ENCODE results near the gene CCDC51. TPM values are rescaled to one million over a fixed set of nuclear protein-coding genes. Genes with fewer than 3 reads are reported as not detected.

Gene CCDC51
- total RNA-seq, 1 donor from 2014 or later: 55.3 TPM

DNA sequence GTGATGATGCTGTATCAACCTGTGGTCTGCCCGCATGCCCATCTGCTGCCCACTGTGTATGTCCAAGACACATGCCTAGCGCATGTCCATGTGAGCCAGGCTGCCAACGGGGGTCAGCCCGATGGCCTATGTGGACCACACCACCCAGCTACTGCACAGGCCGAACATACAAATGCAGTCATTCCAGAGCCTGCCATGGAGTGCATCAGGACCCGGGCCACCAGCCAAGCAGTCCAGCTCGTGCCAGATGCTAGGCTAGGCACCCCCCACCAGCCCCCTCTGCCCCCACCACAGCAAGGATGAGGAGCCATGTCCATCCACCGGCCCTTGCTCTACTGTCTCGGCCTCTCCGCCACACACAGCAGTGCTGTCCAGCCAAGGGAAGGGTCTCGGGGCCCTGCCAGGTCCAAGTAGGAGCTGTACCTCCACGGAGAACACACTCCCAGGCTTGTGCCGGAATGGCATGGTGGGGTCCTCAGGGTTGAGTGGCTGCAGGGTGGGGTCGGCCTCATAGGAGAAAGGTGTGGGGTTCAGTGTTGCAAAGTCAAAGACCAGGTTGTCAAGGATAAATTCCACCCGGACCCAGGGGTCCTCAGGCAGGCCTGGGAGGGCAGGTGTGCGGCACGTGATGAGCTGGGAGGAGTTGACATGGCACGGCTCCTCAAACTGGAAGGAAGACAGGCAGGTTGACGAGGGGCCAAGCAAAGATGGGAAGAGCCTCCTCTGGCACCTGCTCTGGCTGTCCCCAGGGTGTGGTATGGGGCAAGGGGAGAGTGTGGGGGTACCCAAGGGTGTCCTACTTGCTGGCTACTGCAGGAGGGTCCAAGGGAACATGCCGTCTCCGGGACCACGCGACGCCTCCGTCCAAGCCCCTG is 25.3 kb downstream of the CCDC51 start:
- H3K36me3 ChIP-seq (ENCODE audit: control insufficient read depth, insufficient read depth, low read length): peaks cover 89% of the 10 kb centered on the region
- no peaks in the 10 kb centered on the region for H3K27me3 ChIP-seq (ENCODE audit: control insufficient read depth, insufficient read depth, low read length)
- TF ChIP-seq, protein P1, sequence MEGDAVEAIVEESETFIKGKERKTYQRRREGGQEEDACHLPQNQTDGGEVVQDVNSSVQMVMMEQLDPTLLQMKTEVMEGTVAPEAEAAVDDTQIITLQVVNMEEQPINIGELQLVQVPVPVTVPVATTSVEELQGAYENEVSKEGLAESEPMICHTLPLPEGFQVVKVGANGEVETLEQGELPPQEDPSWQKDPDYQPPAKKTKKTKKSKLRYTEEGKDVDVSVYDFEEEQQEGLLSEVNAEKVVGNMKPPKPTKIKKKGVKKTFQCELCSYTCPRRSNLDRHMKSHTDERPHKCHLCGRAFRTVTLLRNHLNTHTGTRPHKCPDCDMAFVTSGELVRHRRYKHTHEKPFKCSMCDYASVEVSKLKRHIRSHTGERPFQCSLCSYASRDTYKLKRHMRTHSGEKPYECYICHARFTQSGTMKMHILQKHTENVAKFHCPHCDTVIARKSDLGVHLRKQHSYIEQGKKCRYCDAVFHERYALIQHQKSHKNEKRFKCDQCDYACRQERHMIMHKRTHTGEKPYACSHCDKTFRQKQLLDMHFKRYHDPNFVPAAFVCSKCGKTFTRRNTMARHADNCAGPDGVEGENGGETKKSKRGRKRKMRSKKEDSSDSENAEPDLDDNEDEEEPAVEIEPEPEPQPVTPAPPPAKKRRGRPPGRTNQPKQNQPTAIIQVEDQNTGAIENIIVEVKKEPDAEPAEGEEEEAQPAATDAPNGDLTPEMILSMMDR (IDR thresholded peaks at IDR 0.05; ENCODE audit: insufficient read depth, low read length, severe bottlenecking): no peak
- DNase-seq (ENCODE audit: low read depth) (no peak), FAIRE-seq (no peak)
- no peak overlapping the region for H3K4me3 ChIP-seq (ENCODE audit: low read depth, low read length)

DNA sequence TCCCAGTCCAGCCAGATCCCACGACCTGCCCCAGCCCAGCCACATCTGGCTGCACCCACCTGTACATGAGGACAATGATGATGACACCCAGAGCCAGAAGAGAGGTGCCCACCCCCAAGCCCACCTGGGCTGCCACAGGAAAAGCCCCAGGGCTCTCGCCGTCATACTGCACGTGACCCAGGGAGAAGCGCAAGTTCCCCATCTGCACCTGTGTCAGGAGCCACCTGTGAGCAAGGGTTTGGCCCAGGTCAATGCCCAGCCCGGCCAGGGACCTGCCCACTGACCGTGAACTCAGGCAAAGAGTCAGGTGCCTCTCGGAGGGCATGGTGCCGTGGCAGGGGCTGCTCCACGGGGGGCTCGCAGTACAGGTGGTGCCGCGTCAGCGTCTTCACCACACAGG is 26.3 kb downstream of the CCDC51 start:
- DNase-seq (ENCODE audit: low read depth): no peak
- H3K27me3 ChIP-seq (ENCODE audit: control insufficient read depth, insufficient read depth, low read length): no peaks in the 10 kb centered on the region
- TF ChIP-seq, protein P1 (IDR thresholded peaks at IDR 0.05; ENCODE audit: insufficient read depth, low read length, severe bottlenecking): no peak
- no peak for FAIRE-seq
- no peak overlapping the region for H3K4me3 ChIP-seq (ENCODE audit: low read depth, low read length)
- peaks cover 90% of the 10 kb centered on the region for H3K36me3 ChIP-seq (ENCODE audit: control insufficient read depth, insufficient read depth, low read length)

GRCh38 chr3:48413086-48413485 is 26.8 kb downstream of the CCDC51 start:
- no peak overlapping the region for H3K4me3 ChIP-seq (ENCODE audit: low read depth, low read length)
- H3K36me3 ChIP-seq (ENCODE audit: control insufficient read depth, insufficient read depth, low read length): peaks cover 92% of the 10 kb centered on the region
- FAIRE-seq (no peak), DNase-seq (ENCODE audit: low read depth) (peak; percentile 34)
- TF ChIP-seq, protein P1 (IDR thresholded peaks at IDR 0.05; ENCODE audit: insufficient read depth, low read length, severe bottlenecking): no peak
- H3K27me3 ChIP-seq (ENCODE audit: control insufficient read depth, insufficient read depth, low read length): no peaks in the 10 kb centered on the region

DNA sequence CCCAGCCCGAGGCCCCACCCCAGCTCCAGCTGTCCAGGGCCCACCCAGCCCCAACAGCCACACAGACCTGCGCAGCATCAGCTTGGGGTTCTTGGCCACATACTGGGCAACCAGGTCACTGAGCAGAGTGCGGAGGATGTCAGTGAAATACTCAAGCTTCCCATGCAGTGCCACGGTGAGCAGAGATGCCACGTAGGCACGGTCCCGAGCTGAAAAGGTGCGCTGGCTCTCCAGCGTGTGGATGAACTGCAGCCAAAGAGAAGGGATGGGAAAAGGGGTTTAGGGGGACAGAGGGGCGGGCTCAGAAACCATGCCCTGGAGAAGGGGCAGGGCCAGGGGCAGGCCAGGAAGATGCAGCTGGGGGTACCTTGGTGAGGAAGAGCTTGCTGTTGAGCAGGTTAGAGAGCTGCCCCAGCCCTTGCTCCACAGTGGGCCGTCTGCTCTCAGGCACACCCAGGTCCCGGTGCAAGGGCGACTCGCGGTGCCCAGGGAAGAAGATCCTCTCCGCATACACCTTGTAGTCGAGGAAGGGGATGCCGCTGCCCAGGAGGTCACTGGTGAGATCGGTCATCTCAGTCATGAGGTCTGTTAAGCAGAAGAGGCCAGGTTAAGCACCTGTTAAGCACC is 27.4 kb downstream of the CCDC51 start:
- FAIRE-seq (no peak), DNase-seq (ENCODE audit: low read depth) (no peak)
- TF ChIP-seq, protein P1 (IDR thresholded peaks at IDR 0.05; ENCODE audit: insufficient read depth, low read length, severe bottlenecking): no peak
- Histone ChIP-seq H3K36me3 (ENCODE audit: control insufficient read depth, insufficient read depth, low read length) (peaks cover 88% of the 10 kb centered on the region), H3K27me3 (ENCODE audit: control insufficient read depth, insufficient read depth, low read length) (no peaks in the 10 kb centered on the region), H3K4me3 (ENCODE audit: low read depth, low read length) (no peak overlapping the region)

DNA sequence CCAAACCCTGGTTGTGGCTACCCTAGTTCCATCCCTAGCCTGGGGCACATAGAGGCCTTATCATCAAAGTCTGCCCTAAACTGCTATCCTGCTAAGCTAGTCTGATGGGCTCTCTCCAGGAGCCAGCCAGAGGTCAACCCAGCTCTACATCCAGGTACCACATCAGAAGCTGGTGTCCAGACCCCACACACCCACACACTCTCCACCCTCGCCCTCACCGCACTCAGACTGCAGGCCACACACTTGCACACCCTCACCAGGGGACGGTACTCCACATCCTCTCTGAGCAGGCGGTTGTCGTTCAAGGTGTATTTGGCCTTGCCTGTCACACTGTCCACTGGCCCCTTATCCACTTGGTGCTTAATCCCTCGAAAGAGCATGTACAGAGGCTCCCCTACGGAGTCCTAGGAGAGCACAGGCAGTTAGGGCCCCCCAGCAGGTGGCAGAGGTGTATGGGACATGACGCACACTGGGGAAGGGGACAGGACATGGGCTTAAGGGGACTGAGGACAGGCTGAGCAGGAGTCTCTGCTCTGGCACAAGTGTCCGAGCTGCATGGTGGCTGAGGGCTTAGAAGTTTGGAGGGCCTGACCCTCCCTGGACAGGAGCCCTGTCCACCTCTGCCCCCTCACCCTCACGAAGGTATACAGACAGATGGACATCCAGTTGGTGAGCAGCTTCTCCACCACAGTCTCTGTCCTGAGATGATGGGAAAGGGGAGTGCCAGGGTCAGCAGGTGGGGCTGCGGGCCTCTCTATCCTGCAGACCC is 28.1 kb downstream of the CCDC51 start:
- Histone ChIP-seq H3K4me3 (ENCODE audit: low read depth, low read length) (no peak overlapping the region), H3K36me3 (ENCODE audit: control insufficient read depth, insufficient read depth, low read length) (peaks cover 88% of the 10 kb centered on the region), H3K27me3 (ENCODE audit: control insufficient read depth, insufficient read depth, low read length) (no peaks in the 10 kb centered on the region)
- DNase-seq (ENCODE audit: low read depth): no peak
- TF ChIP-seq, protein P1 (IDR thresholded peaks at IDR 0.05; ENCODE audit: insufficient read depth, low read length, severe bottlenecking): no peak
- no peak for FAIRE-seq
